GM12801 (cell line): Measurements from ENCODE around the gene SPI1.

Experiments
- CTCF ChIP-seq: IDR thresholded peaks from one replicate; pipeline ENCODE4 v1.5.1; 2011; ENCODE audit warnings: control low read depth; ENCODE audit not compliant: insufficient read length; ENCODE audit errors: extremely low read depth

Gene SPI1

GRCh38 chr11:47378010-47378835, at the start of gene SPI1:
Gene SPI1 (minus strand): TSS chr11:47378547. CDS start chr11:47378353, 194 bp downstream.
- TF ChIP-seq CTCF: no peak

GRCh38 chr11:47426062-47426956, 48.0 kb upstream of the SPI1 start, which contains the start of gene PSMC3:
Gene PSMC3 (minus strand): TSS chr11:47426439. CDS start chr11:47426279, 160 bp downstream.
- no peak for TF ChIP-seq CTCF

DNA sequence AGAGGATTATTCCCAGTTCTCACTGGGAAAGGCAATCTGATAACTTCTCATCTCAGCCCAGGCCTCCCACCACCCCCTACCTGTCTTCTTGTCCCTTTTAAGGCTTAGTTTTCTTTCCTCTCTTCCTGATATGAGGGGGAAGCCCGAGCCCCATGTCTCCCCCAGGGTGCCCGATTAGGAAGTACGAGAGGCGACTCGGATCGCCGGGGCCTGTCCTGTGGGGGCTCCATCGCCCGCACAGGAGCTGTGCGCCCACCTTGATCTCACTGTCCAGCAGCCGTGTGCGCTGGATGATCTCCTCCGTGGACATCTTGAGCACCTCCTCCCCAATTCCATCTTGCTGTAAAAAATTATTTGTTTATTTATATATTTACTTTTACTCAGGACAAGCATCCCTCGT, 47.3 kb upstream of the SPI1 start:
- no peak for TF ChIP-seq CTCF

GRCh38 chr11:47418454-47419259, 40.3 kb upstream of the SPI1 start:
- no peak for TF ChIP-seq CTCF

GRCh38 chr11:47417712-47418111, 39.4 kb upstream of the SPI1 start:
- no peak for TF ChIP-seq CTCF

DNA sequence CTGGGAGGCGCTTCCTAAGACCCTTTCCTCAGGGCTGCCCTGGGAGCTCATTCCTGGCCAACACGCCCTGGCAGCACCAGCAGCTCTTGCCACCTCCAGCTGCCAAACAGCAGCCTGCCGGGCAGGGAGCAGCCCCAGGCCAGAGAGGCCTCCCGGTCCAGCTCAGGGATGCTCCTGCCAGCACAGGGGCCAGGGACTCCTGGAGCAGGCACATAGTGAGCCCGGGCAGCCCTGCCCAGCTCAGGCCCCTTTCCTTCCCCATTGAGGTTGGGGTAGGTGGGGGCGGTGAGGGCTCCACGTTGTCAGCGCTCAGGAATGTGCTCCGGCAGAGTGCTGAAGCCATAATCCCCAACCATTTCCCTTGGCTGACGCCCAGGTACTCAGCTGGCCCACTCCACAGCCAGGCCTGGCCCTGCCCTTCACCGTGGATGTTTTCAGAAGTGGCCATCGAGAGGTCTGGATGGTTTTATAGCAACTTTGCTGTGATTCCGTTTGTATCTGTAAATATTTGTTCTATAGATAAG, 37.7 kb upstream of the SPI1 start:
- no peak for TF ChIP-seq CTCF
